Ascending aorta (tissue), 2 donors: ENCODE data around the gene CLDN2. TPM values are rescaled to one million over a fixed set of nuclear protein-coding genes. Genes with fewer than 3 reads are reported as not detected.

Experiments
- DNase-seq, 2 donors: peaks; one replicate each; pipeline ENCODE4 v3.0.0-alpha.2; 2019; ENCODE audit warnings: low spot score in 2 of 2
- H3K27ac ChIP-seq, 2 donors: fragments of 200-600 bp; sonication (generic); one replicate each; pipeline ENCODE4 v1.5.1; 2016 to 2017; ENCODE audit warnings: mild to moderate bottlenecking in 1 of 2
- H3K27me3 ChIP-seq: fragments of 200-600 bp; sonication (generic); one replicate; pipeline ENCODE4 v1.5.1; 2017
- H3K36me3 ChIP-seq, 2 donors: fragments of 200-600 bp; sonication (generic); one replicate each; pipeline ENCODE4 v1.5.1; 2016
- H3K4me1 ChIP-seq, 2 donors: fragments of 200-600 bp; sonication (generic); one replicate each; pipeline ENCODE4 v1.5.1; 2016 to 2017; ENCODE audit warnings: mild to moderate bottlenecking in 1 of 2
- H3K4me3 ChIP-seq, 2 donors: fragments of 200-600 bp; sonication (generic); one replicate each; pipeline ENCODE4 v1.5.1; 2016 to 2017; ENCODE audit warnings: mild to moderate bottlenecking in 1 of 2
- H3K9me3 ChIP-seq, 2 donors: fragments of 200-600 bp; sonication (generic); one replicate each; pipeline ENCODE4 v1.5.1; 2016
- intact Hi-C: fragments of 100-400 bp; cut with DNase I; formaldehyde crosslinking; loops from one replicate; pipeline ENCODE4 v1.15.1; 2023
- total RNA-seq: library from RNA; depleted of rRNA; stranded (reverse); fragments of >200 nt; gene quantifications from one replicate; pipeline ENCODE4 v1.1.0, GENCODE V29; 2016
- TF ChIP-seq, protein P1 (sequence below), 3 experiments: fragments of 200-600 bp in 2 of 3; fragments of 450-650 bp in 1 of 3; sonication (generic) in 2 of 3; IDR thresholded peaks; one replicate each; pipeline ENCODE4 v1.5.1; 2016 to 2019; ENCODE audit warnings: antibody characterized with exemption in 3 of 3, mild to moderate bottlenecking in 1 of 3, moderate library complexity in 1 of 3

The CLDN2 gene
- total RNA-seq, 1 donor from 2014 or later, result 0.43 TPM

DNA sequence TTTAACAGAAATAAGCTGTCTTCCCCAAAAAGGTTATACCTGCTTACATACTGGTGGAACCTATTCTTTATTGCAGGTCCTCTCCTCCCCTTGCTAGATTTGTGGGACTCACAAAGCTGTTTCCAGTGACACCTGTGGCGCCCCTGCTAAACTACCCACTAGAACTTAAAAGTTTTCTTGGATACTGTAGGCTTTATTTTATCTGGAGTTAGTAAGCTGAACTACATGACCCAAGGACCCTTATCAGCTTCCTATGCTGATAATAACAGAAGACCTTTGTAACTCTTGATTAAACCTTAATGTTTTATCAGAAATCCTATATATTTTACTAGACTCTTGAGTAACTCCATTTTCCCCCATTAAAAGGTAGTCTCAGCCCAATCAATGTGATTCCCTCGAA, 32.3 kb downstream of the CLDN2 start:
- H3K27ac ChIP-seq, result no peak overlapping the region
- H3K4me1 ChIP-seq, result no peaks in the 10 kb centered on the region
- H3K4me3 ChIP-seq, result no peak overlapping the region
- DNase-seq, result no peak
- intact Hi-C loops, result loop anchor here (2.0 kb wide), 1 partner anchor 58 kb away; no protein-coding TSS in a partner anchor
- H3K36me3 ChIP-seq, result no peaks in the 10 kb centered on the region
- no peaks in the 10 kb centered on the region for H3K27me3 ChIP-seq
- no peaks in the 10 kb centered on the region for H3K9me3 ChIP-seq
- TF ChIP-seq, protein P1, sequence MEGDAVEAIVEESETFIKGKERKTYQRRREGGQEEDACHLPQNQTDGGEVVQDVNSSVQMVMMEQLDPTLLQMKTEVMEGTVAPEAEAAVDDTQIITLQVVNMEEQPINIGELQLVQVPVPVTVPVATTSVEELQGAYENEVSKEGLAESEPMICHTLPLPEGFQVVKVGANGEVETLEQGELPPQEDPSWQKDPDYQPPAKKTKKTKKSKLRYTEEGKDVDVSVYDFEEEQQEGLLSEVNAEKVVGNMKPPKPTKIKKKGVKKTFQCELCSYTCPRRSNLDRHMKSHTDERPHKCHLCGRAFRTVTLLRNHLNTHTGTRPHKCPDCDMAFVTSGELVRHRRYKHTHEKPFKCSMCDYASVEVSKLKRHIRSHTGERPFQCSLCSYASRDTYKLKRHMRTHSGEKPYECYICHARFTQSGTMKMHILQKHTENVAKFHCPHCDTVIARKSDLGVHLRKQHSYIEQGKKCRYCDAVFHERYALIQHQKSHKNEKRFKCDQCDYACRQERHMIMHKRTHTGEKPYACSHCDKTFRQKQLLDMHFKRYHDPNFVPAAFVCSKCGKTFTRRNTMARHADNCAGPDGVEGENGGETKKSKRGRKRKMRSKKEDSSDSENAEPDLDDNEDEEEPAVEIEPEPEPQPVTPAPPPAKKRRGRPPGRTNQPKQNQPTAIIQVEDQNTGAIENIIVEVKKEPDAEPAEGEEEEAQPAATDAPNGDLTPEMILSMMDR (IDR thresholded peaks at IDR 0.05), result no peak

DNA sequence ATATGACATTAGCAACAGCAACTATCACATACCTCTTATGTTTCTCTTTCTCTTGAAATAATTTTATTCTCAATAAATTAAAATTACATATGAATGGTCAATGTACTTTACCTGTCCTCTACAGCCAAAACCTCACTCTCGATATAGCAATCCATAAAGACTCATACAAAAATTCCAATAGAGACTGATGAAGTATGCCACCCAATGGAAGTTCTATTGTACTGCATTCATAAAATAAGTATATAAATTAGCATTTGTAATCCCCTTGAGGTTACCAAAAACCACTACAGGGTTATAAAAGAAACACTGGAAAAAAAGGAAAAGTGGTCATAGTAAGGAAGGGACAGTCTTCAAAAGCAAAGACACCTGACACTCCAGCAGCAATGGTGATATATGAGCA, 32.8 kb downstream of the CLDN2 start:
- no peak overlapping the region for H3K4me3 ChIP-seq
- TF ChIP-seq, protein P1 (IDR thresholded peaks at IDR 0.05), result peak in 1 of 3 experiments; percentile 33
- intact Hi-C loops, result loop anchor here (2.0 kb wide), 1 partner anchor 58 kb away; no protein-coding TSS in a partner anchor

DNA sequence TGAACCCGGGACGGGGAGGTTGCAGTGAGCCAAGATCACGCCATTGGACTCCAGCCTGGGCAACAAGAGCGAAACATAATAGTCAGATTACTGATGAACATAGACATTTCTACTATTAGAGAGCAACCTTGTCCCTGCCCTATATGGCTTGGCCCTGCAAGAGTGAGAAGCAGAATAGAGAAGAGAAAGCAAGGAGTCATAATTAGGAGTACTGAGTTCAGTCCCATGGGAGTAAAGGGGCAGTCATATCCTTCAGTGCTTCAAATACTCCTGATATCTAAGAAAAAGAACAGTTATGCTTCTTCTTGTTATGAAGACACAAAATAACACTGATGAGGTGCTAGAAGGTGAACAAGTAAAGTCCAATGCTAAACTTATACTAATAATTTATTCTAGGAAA, 33.8 kb downstream of the CLDN2 start:
- no peak overlapping the region for H3K27ac ChIP-seq
- no peak for DNase-seq
- H3K4me3 ChIP-seq, result no peak overlapping the region
- no peaks in the 10 kb centered on the region for H3K27me3 ChIP-seq
- no peaks in the 10 kb centered on the region for H3K36me3 ChIP-seq
- H3K4me1 ChIP-seq, result no peaks in the 10 kb centered on the region
- TF ChIP-seq, protein P1 (IDR thresholded peaks at IDR 0.05), result no peak
- intact Hi-C loops, result no loop called here
- no peaks in the 10 kb centered on the region for H3K9me3 ChIP-seq

More for the DNA sequence above, 32.8 kb downstream of the CLDN2 start:
- H3K36me3 ChIP-seq, result no peaks in the 10 kb centered on the region
- no peaks in the 10 kb centered on the region for H3K9me3 ChIP-seq
- DNase-seq, result no peak
- H3K4me1 ChIP-seq, result no peaks in the 10 kb centered on the region
- no peak overlapping the region for H3K27ac ChIP-seq
- no peaks in the 10 kb centered on the region for H3K27me3 ChIP-seq

DNA sequence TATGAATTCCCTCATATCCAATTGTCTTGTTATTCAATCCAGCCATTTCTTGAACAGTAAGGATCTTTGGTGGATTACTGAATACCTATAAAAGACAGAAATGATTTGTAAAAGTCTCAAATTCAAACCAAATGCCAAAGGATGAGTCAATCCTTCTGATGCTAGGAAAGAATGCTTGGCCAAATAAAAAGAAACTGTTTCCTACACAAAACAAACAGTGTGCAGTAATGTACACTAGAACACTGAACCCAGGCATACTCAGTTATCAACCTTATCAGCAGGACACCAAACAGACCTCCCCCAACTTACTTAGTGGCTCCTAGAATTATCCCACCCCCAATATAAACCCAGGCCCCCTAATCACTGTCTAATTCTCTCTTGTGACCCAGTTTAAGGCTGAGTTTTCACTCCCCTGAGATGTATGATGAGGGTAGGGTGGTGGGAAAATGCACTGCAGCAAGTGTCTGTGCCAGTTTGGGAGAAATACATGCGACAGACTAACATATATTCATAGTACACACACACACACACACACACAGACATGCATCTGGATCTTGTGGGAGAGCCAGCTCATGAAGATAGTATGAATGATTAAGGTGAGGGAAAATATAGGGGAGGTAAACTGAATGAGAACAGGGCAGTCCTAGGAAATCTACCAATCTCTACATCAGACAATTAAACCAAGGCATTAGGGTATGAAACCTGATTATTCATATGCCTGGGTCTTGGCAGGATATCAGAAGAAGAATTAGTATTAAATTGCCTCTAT, 35.0 kb downstream of the CLDN2 start:
- DNase-seq, result no peak
- Histone ChIP-seq H3K4me3 (no peak overlapping the region), H3K4me1 (no peaks in the 10 kb centered on the region), H3K9me3 (no peaks in the 10 kb centered on the region), H3K27ac (no peak overlapping the region), H3K36me3 (no peaks in the 10 kb centered on the region), H3K27me3 (no peaks in the 10 kb centered on the region)
- TF ChIP-seq, protein P1 (IDR thresholded peaks at IDR 0.05), result no peak
- intact Hi-C loops, result no loop called here

DNA sequence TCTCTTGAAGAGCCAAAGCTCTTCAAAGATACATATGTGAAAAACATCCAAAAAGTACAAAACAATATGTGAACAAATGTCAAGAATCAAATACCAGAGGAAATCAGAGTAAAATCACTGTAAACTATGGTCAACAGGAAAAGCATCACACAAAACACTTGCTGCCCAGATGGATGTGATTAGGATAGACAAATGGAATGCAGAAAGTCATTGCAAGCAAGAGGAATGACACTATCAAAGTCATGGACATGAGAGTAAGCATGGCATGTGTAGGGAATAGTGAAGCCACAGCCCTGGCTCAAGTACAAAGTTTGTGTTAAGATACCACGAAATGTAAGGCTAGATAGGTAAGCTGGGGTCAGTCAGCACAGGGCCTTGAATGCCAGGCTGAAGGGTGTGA, 37.7 kb downstream of the CLDN2 start:
- H3K36me3 ChIP-seq, result peaks cover 0 to 5% of the 10 kb centered on the region in 2 donors
- no peak overlapping the region for H3K4me3 ChIP-seq

More for the DNA sequence above, 37.7 kb downstream of the CLDN2 start:
- TF ChIP-seq, protein P1 (IDR thresholded peaks at IDR 0.05), result no peak
- no peaks in the 10 kb centered on the region for H3K4me1 ChIP-seq
- H3K27ac ChIP-seq, result no peak overlapping the region
- H3K27me3 ChIP-seq, result no peaks in the 10 kb centered on the region
- H3K9me3 ChIP-seq, result no peaks in the 10 kb centered on the region
- intact Hi-C loops, result no loop called here
- no peak for DNase-seq
